ENCODE measurements around the gene CHD9.
"Not testable (repeated sequence)": the region's sequence is repeated elsewhere in the genome, so short reads cannot be mapped to it uniquely, and the experiment has no call there.

Gene CHD9

GRCh38 chr16:53209877-53210276 lies 155.1 kb downstream of the CHD9 start:
- DNase-seq = no peak

- DNase-seq = no peak
These were observed 156.5 kb downstream of the CHD9 start for GRCh38 chr16:53211253-53211652.

- DNase-seq = no peak
These were observed 158.1 kb downstream of the CHD9 start for GRCh38 chr16:53212893-53213223.

DNA sequence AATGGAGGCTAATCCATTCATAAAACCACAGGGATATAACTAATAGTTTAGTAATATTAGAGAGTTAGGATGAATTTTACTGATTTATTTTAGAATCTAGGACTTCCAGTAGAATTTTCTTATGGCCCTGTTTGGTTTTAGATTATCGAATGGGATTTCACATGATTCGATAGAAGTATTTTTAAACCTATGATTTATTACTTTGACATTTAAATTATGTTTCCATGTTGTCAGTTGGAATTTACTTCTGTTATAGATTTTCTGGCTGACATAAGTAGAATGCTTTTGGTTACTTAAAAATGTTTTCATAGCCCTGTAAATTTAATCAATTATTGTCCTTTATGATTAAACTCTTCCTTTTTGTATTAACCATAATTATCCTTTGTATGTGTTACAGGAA lies 158.8 kb downstream of the CHD9 start:
- no peak for DNase-seq

GRCh38 chr16:53216798-53217197 lies 162.0 kb downstream of the CHD9 start:
- DNase-seq = no peak

DNA sequence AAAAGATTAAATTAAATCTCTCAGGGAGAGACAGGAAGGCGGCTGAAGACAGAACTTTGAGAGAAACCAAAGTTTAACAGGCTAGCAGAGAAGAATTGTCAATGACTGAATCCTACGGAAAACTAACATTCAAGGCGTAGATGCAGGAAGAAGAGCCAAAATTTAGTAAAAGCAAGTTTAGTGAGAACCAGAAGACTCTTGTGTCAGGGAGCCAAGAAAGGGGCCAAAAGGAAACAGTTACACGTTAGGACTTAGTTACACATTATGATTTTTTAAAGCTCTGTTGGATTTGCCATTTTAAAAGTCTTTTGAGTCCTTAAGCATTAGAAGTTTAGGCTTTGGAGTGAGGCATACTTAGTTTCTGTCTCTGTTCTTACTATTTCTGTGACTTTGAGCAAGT lies 164.6 kb downstream of the CHD9 start:
- no peak for DNase-seq

GRCh38 chr16:53219795-53220454 lies 165.1 kb downstream of the CHD9 start:
- no peak for DNase-seq

- no peak for DNase-seq
These were observed 165.8 kb downstream of the CHD9 start for GRCh38 chr16:53220585-53220984.

DNA sequence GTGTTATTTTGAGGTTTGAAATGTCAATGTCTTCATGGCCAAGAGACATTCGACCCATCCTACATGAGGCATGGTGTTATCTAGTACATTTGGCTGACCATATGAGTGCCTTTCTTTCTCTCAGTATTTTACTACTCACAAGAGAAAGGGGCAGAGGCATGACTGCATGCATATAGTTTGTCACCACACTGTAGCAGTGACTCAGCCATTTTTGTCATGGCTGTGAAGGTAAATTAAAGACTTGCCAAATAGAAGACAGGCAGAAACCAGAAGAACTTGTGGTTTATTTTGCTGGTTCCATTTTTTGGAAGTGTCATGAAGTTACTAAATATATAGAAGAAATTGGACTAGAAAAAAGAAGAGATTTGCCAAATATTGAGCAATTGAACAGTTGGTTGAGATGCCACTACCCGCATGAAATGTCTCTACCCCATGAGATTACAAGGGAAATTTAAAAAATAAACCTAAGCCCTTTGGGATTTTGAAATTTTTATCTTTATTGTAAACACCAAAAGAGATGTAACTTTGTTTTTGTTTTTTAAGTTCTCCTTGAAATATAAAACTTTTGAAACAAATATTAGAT lies 170.3 kb downstream of the CHD9 start:
- no peak for DNase-seq

DNA sequence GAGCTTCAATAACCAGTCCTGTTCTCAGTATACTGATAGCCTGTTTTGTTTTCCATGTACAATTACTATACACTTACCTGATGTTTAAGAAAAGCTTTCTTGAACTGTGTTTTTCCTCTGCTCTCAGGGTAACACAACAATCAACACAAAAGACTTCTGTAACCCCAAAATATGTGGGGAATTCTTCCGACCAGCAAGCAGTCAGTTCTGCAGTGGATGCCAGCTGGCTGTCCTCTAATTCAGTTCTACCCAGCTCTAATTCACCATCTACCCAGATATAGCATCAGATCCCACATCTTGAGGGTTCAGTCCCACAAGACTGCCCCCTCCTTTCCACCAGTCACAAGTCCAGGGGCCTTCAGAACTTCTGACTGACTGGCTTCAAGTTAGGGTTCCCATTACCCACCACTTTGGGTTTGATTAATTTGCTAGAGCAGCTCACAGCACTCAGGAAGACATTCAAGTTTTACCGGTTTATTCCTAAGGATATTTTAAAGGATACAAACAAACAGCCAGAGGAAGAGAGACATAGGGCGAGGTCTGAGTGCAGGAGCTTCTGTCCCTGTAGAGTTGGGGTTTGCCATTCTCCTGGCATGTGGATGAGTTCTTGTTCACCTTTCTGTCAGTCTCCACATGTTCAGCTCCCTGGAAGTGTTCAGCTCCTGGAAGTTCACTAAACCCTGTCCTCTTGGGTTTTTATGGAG lies 178.2 kb downstream of the CHD9 start:
- DNase-seq = no peak

GRCh38 chr16:53234836-53235235 lies 180.0 kb downstream of the CHD9 start:
- DNase-seq = no peak

DNA sequence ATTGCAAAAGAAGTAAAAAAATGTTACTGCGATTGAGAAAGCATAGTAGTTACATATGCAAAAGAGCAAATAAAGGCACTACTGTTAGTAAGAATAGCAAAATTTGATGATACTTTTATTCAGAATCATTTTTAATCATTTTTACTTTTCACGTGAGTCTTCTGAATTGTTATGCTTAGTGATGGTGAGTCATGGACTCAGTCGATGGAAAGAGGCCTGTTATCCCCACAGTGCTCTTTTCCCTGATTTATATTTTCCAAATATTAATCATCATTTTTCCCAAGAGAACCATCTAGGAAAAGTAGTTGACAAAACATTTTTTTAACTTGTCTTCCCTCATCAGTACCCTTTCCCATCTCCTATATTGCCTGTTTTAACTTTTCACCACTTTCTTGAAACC lies 181.1 kb downstream of the CHD9 start:
- no peak for DNase-seq

DNA sequence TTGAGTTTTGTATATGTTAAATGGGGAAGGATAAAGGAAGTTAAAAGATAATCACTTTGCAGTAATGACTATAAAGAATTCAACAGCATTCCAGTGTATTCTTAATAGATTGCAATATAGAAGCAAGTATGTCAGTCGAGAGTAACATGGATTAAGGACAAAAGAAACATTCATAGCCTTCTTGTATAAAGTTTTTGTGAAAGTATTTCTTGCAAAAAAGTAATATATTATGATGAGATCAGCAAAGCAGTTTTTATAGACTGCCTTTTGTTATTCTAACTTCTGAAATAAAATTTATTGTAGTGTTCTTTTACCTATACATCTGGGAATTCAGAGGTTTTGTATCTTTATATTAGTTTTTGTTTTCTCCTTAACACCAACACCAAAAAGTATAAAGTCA lies 194.5 kb downstream of the CHD9 start:
- no peak for DNase-seq

DNA sequence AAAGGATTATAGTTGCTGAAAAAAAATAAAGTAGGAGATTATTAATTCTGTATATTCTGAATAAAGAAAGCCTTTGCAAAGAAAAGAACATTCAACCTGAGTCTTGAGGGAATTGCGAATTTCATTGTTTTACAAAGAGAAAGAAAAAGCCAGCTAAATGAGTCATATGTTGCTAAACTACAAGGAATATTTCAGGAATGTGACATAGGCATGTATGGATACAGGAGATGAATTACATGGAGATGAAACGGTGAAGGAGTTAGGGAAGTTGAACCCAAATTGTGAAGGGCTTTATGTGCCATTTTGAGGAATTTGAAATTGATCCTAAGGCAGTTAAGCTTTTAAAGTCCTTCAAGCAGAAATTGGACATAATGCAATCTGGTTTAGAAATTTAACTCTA lies 202.2 kb downstream of the CHD9 start:
- no peak for DNase-seq

DNA sequence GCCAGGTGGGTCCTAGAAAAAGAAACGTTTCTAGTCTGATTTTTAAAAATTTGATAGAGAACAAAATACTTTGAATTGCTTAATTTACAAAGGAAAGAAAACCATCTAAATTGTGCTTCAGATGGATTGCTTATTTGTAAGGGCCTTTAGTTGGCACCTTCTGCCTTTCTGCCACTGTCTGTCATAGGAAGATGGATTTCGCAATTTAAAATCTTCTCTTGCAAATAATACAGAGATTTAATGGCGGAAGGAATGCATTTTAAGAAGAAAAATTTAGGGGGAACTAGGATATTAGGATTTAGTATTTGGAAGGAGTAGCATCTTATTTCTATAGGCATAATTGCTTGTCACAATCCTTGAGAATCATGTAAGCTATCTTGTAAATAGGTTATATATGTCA lies 204.0 kb downstream of the CHD9 start:
- DNase-seq = no peak

DNA sequence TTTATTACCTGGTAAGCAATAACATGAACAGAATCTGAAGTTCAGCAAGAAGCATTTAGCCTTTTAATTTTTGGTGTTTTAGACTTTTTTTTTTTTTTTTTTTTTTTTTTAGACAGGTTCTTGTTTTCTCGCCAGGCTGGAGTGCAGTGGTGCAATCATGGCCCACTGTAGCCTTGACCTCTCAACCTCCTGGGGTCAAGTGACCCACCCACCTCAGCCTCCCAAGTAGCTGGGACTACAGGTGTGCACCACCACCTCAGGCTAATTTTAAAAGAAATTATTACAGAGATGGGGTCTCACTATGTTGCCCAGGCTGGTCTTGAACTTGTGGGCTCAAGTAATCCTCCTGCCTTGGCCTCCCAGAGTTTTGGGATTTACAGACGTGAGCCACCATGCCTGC lies 206.5 kb downstream of the CHD9 start:
- DNase-seq = no peak

DNA sequence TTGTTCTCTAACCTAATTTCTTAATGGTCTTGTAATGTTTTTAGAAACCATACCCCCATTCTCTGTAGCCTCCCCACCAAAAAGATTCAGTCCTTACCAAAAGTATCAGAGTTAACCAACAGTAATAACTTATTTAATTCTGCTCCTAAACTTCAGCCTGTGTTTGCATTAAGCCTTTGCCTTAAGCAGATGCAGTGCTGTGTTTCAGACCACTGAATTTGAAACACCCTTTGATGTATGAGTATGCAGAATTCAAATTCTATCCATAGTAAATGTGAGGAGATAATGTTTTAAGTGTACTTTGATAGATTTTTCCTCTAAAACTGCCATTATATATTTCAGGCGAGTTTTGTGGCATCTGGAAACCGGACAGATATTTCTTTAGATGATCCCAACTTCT lies 207.9 kb downstream of the CHD9 start:
- DNase-seq = no peak

DNA sequence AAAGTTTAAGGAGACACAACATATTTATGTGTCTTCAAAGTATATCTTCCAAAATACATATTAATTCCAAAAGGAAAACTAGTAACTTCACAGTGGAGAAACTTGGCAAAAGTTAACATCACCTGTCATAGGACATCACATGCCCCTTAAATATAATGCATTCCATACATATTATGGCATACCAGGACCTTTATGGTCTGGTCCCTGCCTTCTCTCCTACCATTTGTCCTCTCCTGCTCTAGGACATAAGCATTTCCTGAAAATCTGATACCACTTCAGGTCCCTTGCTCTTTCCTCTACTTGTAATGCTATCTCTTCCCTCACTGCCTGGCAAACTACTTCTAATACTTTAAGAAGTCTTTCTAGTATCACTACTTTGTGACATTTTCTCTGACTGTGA lies 211.4 kb downstream of the CHD9 start:
- no peak for DNase-seq

DNA sequence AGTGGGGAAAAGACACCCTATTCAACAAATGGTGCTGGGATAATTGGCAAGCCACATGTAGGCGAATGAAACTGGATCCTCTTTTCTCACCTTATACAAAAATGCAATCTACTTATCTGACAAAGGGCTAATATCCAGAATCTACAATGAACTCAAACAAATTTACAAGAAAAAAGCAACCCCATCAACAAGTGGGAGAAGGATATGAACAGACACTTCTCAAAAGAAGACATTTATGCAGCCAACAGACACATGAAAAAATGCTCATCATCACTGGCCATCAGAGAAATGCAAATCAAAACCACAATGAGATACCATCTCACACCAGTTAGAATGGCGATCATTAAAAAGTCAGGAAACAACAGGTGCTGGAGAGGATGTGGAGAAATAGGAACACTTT lies 223.7 kb downstream of the CHD9 start:
- not testable (repeated sequence) for DNase-seq

DNA sequence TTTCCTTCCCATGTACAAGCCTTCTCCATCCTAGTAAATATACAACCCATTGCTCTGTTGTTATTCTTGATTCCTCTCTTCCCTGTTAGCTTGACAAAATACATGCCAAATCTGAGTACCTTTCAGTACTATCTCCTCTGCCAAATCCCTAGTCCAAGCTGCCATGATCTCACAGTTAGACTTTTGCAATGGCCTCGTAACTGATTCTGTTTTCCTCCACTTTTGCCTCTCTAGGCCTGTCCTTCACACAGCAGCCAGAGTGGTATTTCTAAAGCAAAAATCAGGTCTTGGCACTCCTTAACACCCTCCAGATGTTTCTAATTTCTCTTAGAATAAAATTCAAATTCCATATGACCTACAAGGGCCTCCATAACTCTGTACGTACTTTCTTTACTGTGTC lies 226.5 kb downstream of the CHD9 start:
- DNase-seq = no peak

DNA sequence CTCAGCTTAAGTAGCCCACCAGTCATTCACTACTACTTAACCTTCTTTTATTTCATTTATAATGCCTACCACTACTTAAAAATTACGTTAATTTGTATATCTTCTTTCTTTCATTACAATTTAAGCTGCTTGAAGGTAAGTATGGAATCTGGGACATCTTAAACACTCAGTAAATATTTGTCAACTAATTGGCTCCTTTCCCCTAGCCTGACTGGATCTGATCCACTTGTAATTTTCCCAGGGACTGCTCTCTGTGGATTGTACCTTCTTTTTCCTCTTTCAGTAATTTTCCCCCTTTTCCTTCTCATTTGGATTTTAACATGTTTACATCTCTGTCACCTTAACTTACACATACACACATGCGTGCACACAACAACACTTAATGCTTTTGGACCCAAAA lies 227.1 kb downstream of the CHD9 start:
- DNase-seq = no peak

DNA sequence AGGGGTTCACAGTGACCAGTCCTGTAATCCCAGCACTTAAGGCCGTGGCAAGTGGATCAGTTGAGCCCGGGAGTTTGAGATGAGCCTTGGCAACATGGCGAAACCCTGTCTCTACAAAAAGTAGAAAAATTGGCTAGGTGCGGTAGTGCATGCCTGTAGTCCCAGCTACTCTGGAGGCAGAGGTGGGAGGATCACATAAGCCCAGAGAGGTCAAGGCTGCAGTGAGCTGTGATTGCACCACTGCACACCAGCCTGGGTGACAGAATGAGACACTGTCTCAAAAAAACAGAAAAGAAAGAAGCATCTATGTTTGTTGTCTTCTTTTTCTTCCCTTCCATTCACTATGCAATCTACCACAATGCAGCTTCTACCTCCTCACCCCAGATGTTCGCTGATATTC lies 227.5 kb downstream of the CHD9 start:
- no peak for DNase-seq

DNA sequence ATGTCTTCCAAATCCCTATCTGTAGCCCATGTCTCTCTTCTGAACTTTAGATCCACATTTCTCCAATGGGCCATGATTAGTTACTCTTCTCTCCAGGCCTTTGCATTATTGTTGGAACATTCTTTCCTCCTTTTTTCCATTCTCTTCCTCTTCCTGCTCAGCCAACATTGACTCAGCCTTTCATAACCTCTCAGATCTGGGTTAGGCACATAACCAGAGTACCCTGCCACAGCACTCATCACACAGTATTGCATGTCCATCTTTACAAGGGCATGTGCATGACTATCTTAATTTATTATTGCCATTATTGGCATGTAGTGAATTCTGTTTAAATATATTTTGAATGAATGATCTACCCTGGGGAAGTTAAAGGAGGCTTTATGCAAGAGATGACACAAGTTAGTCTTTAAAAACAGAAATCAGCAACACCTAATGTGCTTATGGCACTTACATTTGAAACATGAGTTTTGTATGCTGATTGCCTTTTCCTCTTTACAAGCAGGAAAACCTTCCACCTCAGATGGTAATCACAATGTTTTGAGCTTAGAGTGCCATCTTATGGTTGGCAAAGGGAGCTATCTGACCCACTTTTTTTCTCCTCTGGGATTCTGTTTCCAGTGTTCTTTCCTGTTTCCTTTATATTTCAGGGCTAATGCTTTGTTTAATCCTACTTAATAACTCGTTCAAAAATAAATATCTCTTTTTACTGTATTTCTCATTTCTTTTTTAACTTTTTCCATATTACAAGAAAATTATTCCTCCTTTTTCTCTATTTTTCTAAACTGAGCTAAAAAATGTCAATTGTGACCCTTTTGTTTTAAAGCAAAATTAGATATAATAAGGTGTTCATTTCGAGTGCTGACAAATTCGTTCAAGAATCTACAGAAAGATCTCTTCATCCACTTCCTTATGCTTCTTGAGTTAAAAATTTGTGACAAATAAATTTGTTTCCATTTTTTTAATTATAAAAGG lies 228.5 kb downstream of the CHD9 start:
- DNase-seq = no peak

DNA sequence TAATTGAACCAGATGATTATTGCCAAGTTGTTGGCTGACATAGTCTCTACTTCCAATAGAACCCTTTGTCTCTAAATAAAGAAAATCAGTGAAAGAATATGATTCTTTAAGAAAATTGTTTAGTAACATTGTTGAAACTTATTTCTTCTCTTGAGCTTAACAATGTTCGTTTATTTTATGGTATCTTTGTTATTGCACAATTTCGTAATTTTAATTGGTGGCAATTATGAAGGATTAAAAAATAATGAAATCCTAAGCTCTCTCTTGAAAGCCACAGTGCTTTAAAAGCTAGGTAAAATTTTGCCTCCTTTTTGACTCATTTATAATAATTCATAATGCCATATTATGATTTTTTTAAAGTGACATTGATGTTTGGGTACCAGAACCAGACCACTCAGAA lies 230.4 kb downstream of the CHD9 start:
- DNase-seq = no peak

All from GOT3 (cell line).